Hepatocyte (in vitro differentiated cells): Measurements from ENCODE around the gene DCTN2.
A peak's percentile ranks its signal among the peaks of the same experiment; 100 is the strongest.

Experiments used
- EZH2phosphoT487 ChIP-seq: fragments of 200-600 bp; sonication (generic); IDR thresholded peaks from one replicate; pipeline ENCODE4 v1.6.1; 2018; ENCODE audit warnings: antibody characterized with exemption, mild to moderate bottlenecking, low read depth, moderate library complexity; ENCODE audit not compliant: unreplicated experiment, severe bottlenecking
- TF ChIP-seq, protein P1 (sequence below): fragments of 200-600 bp; sonication (generic); IDR thresholded peaks from 2 replicates; pipeline ENCODE4 v1.5.1; 2016; ENCODE audit warnings: antibody characterized with exemption, mild to moderate bottlenecking; ENCODE audit not compliant: poor library complexity

DNA sequence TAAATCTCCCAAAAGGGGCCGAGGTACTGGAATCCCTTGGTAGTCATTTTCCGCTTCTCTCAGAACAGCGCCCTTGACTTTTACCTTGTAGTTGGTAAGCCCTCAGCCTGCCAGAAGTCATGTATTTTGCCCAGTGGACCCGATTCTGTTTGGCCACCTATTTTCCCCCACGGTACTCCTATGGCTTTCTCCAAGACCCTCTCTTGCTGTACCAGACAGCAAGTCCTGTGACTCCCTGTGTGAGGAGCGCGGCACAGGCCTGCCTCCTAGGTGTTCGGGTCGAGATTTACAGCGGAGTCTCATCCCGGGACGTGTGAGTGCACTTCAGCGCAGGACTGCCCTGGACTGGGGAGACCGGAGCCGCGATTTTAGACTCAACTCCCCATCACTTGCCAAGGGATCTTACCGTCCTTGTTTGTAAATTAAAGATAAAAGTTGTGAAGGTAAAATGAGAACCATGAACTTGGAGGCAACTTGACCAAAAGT lies 25.4 kb downstream of the DCTN2 start:
- TF ChIP-seq, protein P1, sequence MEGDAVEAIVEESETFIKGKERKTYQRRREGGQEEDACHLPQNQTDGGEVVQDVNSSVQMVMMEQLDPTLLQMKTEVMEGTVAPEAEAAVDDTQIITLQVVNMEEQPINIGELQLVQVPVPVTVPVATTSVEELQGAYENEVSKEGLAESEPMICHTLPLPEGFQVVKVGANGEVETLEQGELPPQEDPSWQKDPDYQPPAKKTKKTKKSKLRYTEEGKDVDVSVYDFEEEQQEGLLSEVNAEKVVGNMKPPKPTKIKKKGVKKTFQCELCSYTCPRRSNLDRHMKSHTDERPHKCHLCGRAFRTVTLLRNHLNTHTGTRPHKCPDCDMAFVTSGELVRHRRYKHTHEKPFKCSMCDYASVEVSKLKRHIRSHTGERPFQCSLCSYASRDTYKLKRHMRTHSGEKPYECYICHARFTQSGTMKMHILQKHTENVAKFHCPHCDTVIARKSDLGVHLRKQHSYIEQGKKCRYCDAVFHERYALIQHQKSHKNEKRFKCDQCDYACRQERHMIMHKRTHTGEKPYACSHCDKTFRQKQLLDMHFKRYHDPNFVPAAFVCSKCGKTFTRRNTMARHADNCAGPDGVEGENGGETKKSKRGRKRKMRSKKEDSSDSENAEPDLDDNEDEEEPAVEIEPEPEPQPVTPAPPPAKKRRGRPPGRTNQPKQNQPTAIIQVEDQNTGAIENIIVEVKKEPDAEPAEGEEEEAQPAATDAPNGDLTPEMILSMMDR: peak; percentile 17
- no peak for TF ChIP-seq EZH2phosphoT487
